ENCODE results near the gene PAK2.
"Not testable (repeated sequence)": the region's sequence is repeated elsewhere in the genome, so short reads cannot be mapped to it uniquely, and the experiment has no call there.

Gene PAK2

DNA sequence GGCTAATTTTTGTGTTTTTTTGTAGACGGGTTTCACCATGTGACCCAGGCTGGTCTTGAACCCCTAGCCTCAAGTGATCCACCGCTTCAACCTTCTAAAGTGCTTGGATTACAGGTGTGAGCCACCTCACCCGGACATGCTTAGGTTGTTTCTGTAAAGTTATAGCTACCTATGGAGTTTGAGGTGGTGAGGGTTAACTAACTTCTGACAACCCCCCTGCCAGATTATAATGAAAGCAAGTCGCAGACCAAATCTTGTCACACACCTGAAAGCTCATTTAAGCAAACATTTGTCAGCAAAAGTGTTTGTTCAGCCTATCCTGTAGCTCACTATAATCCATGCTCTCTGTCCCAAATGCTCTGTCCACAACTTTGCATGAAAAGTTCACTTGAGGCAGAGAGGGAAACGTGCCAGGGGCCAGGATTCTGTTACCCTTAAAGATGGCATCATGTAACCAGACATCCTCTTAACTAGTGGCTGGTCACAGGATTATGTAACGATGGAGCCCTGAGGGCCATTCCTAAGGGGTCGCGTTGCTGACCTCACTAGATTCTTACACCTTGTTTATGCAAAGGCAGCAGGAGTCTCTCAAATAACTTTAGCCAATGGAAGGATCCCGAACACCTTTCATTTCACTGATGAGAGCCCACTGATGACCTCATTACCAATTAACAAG is 103.9 kb downstream of the PAK2 start:
- DNase-seq (ENCODE audit: low read depth) = no peak

DNA sequence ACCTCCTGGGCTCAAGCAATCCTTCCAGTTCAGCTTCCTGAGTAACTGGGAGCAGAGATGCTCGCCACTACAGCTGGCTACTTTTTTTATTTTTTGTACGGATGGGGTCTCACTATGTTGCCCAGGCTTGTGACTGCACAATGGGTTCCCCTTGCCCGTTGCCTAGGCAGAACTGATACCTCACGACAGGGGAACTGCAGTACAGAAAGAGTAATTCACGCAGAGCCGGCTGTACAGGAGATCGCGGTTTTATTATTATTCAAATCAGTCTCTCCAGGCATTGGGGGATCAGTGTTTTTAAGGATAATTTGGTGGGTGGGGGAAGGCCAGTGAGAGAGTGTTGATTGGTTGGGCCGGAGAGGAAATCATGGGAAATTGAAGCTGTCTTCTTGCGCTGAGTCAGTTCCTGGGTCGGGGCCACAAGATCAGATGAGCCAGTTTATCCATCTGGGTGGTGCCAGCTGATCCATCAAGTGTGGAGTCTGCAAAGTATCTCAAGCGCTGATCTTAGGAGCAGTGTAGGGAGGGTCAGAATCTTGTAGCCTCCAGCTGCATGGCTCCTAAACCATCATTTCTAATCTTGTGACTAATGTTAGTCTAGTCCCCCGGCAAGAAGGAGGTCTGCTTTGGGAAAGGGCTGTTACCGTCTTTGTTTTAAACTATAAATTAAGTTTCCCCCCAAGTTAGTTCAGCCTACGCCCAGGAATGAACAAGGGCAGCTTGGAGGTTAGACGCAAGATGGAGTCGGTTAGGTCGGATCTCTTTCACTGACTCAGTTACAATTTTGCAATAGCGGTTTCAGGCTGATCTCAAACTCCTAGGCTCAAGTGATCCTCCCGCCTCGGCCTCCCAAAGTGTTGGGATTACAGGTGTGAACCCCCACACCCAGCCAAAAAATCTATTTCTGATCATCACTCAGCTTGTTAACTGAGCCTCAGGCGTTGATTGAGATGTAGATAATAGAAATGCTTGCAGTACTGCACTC is 104.9 kb downstream of the PAK2 start:
- not testable (repeated sequence) for DNase-seq (ENCODE audit: low read depth)

DNA sequence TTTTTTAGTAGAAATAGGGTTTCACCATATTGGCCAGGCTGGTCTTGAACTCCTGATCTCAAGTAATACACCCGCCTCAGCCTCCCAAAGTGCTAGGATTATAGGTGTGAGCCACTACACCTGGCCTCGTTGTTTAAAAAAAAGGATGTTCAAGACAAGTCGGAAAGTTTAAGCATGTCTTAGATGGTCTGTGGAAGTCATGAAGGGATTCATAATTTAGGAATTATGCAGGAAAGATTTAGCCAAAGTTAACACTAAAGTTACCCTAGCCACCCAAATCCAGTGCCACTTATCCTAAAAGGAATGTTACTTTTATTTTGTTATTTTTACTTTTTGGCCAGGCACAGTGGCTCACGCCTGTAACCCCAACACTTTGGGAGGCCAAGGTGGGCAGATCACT is 108.7 kb downstream of the PAK2 start:
- not testable (repeated sequence) for DNase-seq (ENCODE audit: low read depth)

DNA sequence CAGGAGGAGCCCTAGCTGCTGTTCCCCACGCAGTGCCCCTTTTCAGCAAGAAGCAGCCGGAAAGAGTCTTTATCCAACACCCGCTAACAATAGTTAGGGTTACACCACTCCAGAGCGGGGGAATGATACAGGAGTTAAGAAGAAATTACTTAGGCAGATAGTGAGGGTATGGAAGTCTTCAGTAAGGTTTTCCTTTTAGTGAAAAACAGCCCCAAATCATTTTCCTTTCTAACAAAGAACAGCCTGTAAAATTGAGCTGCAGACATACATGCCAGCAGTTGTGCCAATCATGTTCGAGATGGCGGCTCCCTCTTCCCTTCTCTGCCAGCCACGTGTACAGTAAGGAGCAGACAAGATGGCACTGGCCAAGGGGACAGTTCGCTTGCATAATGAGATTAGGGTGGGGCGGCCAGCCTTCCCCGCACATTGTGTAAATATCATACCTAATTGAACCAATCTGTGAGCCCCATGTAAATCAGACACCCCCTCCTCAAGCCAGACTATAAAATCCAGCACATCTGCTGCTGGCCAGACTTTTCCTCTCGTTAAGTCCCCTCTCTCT is 109.6 kb downstream of the PAK2 start:
- DNase-seq (ENCODE audit: low read depth) = no peak

DNA sequence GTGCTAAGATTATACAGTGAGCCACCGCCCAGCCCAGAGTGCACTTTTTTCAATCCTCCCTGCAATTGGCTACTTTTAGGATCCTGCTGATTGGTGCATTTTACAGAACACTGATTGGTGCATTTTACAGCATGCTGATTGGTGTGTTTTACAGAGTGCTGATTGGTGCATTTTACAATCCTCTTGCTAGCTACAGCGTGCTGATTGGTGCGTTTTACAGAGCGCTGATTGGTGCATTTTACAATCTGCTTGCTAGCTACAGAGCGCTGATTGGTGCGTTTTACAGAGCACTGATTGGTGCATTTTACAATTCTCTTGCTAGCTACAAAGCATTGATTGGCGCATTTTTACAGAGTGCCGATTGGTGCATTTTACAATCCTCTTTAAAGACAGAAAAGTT is 123.3 kb downstream of the PAK2 start:
- DNase-seq (ENCODE audit: low read depth) = not testable (repeated sequence)

DNA sequence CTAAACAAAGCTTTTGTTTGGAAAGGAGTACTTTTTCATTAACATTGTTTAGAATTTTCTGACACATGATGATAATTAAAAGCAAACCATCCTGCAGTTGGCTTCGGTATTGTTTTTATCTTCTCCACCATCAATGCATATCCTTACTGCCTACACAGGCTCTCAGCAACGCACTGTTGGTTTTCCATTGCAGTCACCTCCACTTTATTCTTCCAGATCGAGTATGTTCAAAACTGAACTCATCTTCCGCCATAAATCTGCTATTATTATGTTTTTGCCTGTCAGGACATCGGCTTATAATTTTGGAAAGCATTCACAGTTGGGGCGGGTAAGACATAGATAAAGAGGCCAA is 127.5 kb downstream of the PAK2 start:
- no peak for DNase-seq (ENCODE audit: low read depth)

DNA sequence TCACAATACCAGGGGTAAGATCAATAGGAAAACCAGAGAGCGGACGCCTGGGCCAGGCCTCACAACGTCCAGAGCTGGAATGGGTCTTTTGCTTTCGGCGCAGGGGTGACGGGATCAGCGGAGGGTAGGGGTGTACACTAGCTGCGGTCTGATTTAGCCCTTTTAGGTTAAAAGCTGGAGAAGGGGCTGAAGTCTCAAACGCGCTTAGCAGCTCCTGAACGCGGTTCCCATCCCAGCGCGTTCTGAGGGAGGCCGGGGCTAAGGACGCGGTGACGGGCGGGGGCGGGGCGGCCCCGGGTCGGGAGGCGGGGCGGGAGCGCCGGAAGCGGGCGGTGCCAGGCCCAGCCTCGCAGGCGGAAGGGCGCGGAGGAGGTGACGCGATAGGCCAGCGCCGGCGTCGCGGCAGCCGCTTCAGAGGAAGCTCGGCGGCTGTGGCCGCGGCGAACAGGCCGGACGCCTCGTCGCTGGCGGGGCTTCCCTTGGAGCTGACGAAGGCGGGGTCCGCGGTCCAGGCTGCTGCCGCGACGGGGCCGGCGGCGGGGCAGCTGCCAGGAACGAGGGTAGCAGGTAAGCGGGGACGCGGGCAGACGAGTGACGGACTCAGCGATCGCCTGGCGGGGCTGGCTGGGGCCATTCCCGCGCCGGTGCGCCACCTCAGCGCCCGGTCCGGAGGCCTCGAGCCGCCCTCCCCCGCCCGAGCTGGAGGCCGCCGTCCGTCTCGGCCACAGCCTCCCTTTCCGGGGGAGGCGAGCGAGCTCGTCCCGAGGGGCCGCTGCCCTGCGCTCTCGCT is 128.0 kb downstream of the PAK2 start, which contains the start of gene SENP5:
Gene SENP5 (plus strand): TSS at position 414 of the 790 bp plus-strand sequence. CDS start 17,262 bp downstream, outside the sequence.
- peak; percentile 67 for DNase-seq (ENCODE audit: low read depth)

DNA sequence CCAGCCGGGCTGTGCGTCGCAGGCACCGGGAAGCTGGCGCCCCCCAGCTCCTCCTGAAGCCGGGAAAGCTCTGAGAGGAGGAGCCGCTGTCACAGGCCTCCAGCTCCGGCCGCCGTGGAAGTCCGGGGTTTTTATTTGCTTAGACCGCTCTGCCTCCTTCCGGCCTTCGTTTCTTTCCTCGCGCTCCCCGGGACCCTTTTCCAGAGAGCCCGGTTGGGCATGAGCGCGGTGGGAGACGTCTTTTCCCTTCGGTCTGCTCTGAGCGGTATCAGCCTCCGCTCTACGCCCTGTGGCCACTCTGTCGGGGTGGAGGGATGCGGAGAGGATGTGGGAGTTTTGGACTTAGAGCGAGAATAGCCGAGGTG is 128.6 kb downstream of the PAK2 start:
- DNase-seq (ENCODE audit: low read depth) = no peak

DNA sequence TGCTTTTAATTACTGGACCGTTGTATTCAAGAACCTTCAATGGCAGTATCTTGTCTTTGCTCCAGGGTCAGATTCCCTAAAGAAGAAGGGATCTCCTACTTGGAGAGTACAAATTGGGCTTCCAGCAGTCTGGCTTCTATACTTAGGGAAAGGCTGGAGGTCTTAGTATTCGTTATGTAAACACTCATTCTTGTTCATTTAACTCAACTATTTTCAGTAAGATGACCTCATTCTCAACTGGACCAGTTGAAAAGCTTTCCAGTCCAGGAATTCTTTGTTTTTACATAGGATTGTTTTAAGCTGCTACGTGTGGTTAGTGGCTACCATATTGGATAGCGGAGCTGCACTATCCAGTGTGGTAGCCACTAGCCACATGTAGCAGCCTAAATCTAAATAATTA is 132.7 kb downstream of the PAK2 start:
- no peak for DNase-seq (ENCODE audit: low read depth)

DNA sequence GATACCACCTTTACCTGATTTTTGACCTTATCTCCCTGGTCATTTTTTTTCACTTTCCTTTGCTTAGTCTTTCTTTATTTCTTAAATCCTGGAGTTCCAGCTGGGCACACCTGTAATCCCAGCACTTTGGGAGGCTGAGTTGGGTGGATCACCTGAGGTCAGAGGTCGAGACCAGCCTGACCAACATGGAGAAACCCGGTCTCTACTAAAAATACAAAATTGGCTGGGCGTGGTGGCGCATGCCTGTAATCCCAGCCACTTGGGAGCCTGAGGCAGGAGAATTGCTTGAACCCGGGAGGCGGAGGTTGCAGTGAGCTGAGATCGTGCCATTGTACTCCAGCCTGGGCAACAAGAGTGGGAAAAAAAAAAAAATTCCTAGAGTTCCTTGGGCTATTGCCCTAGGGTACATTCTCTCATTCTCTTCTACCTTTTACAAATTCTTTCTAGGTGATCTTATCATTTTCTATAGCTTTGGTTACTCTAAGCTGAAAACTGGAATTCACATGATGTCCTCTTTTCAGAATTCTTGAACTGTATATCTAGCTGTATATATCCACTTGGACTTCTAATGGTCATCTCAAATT is 134.9 kb downstream of the PAK2 start:
- DNase-seq (ENCODE audit: low read depth) = not testable (repeated sequence)

DNA sequence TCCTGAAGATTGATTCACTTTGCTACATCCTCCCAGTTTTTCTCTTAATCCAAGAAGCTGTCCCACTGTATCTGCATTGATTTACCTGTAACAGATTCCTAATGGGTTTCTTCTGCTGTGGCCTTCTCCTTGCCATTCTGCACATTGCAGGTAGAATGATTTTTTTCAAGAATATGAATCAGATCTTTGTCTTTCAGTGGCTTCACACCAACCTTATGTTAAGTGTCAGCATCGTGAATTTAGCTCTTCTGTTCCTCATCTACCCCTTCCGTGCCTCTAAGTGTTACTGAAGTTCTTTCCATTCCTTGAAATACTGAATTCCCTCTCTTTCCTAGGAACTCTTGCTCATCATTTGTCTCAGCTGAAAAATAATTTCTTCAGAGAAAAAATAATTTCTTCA is 135.6 kb downstream of the PAK2 start:
- no peak for DNase-seq (ENCODE audit: low read depth)
